Left lung (tissue), 10 donors: ENCODE results near the gene PEMT. TPM values are rescaled to one million over a fixed set of nuclear protein-coding genes. Genes with fewer than 3 reads are reported as not detected.

ENCODE experiments used
- ATAC-seq: fragments of 200-7000 bp; cut with Tn5 transposase; one replicate; pipeline ENCODE4 v1.9.1; 2020; ENCODE audit warnings: moderate library complexity
- DNase-seq, 4 donors: peaks; one replicate each; pipeline ENCODE4 v3.0.0-alpha.2; 2013 to 2020
- H3K27ac ChIP-seq, 2 donors: fragments of 200-600 bp; sonication (generic) in 1 of 2; one replicate each; pipeline versions ENCODE4 v1.5.0 to v1.8.0; 2020 to 2021
- H3K27me3 ChIP-seq, 2 donors: fragments of 200-600 bp; sonication (generic) in 1 of 2; one replicate each; pipeline versions ENCODE4 v1.5.0 to v1.8.0; 2020 to 2021
- H3K36me3 ChIP-seq, 2 donors: fragments of 200-600 bp; sonication (generic) in 1 of 2; one replicate each; pipeline versions ENCODE4 v1.5.0 to v1.8.0; 2020 to 2021
- H3K4me1 ChIP-seq, 2 donors: fragments of 200-600 bp; one replicate each; pipeline ENCODE4 v1.8.0; 2021
- H3K4me3 ChIP-seq, 2 donors: fragments of 200-600 bp; sonication (generic) in 1 of 2; one replicate each; pipeline versions ENCODE4 v1.5.0 to v1.8.0; 2020 to 2021; ENCODE audit warnings: mild to moderate bottlenecking in 1 of 2
- H3K9me3 ChIP-seq, 2 donors: fragments of 200-600 bp; sonication (generic) in 1 of 2; one replicate each; pipeline versions ENCODE4 v1.5.0 to v1.8.0; 2020 to 2021
- CTCF ChIP-seq, 2 donors: fragments of 200-600 bp; sonication (generic) in 1 of 2; IDR thresholded peaks; one replicate each; pipeline versions ENCODE4 v1.5.0 to v1.8.0; 2021; ENCODE audit warnings: antibody characterized with exemption in 2 of 2
- intact Hi-C, 2 donors: fragments of 100-400 bp; cut with DNase I; formaldehyde crosslinking; loops; one replicate each; pipeline versions ENCODE4 v1.11.2 to v1.14.2; 2022
- polyA plus RNA-seq, 6 donors: library from polyadenylated mRNA; unstranded; fragments of 120-200 nt; gene quantifications; one replicate each; pipeline ENCODE4 v1.2.1, GENCODE V29; 2013; ENCODE audit not compliant: insufficient read length in 6 of 6
- total RNA-seq, 2 donors: library from RNA; stranded (reverse); fragmentation: NEBNext Ultra II Directional; extraction: Animal tissue kit (Norgen Biotek cat#: 25700); gene quantifications; one replicate each; pipeline ENCODE4 v1.2.1, GENCODE V29; 2021
- donor health status: DM: no; HTN: yes; CAD: no.
- donor health status: DM: no; HTN: no; CAD: no.

Gene PEMT
- total and polyA plus RNA-seq, 8 donors, result 22.3 to 38.7 (median 28.3) TPM

- Histone ChIP-seq H3K36me3 (no peaks in the 10 kb centered on the region), H3K4me1 (peaks cover 0 to 14% of the 10 kb centered on the region in 2 donors), H3K9me3 (no peaks in the 10 kb centered on the region), H3K27ac (no peak overlapping the region), H3K4me3 (no peak overlapping the region), H3K27me3 (no peaks in the 10 kb centered on the region)
- TF ChIP-seq CTCF (IDR thresholded peaks at IDR 0.05), result no peak
- ATAC-seq (no peak), DNase-seq (peak in 1 of 4 donors; percentile 65)
- intact Hi-C loops, result no loop called here
Measured at GRCh38 chr17:17528696-17529652, 62.5 kb downstream of the PEMT start.

GRCh38 chr17:17527956-17528500 lies 63.5 kb downstream of the PEMT start:
- H3K36me3 ChIP-seq, result no peaks in the 10 kb centered on the region
- no peaks in the 10 kb centered on the region for H3K9me3 ChIP-seq
- H3K4me1 ChIP-seq, result peaks cover 0 to 14% of the 10 kb centered on the region in 2 donors
- no peaks in the 10 kb centered on the region for H3K27me3 ChIP-seq
- TF ChIP-seq CTCF (IDR thresholded peaks at IDR 0.05), result no peak
- H3K27ac ChIP-seq, result no peak overlapping the region
- DNase-seq, result peak in 2 of 4 donors; percentile 36 to 45
- intact Hi-C loops, result no loop called here
- no peak overlapping the region for H3K4me3 ChIP-seq
- ATAC-seq, result no peak

- intact Hi-C loops, result no loop called here
- Histone ChIP-seq H3K27me3 (no peaks in the 10 kb centered on the region), H3K4me1 (peaks cover 0 to 14% of the 10 kb centered on the region in 2 donors), H3K4me3 (no peak overlapping the region), H3K36me3 (no peaks in the 10 kb centered on the region), H3K27ac (no peak overlapping the region), H3K9me3 (no peaks in the 10 kb centered on the region)
- ATAC-seq (peak; percentile 77), DNase-seq (peak in 1 of 4 donors; percentile 67)
- TF ChIP-seq CTCF (IDR thresholded peaks at IDR 0.05), result no peak
Measured at GRCh38 chr17:17527534-17527933, 64.0 kb downstream of the PEMT start.

GRCh38 chr17:17526369-17526768 lies 65.1 kb downstream of the PEMT start:
- no peak for TF ChIP-seq CTCF (IDR thresholded peaks at IDR 0.05)
- H3K36me3 ChIP-seq, result no peaks in the 10 kb centered on the region
- H3K9me3 ChIP-seq, result no peaks in the 10 kb centered on the region
- no peaks in the 10 kb centered on the region for H3K27me3 ChIP-seq
- no peak overlapping the region for H3K27ac ChIP-seq
- ATAC-seq, result peak; percentile 60
- intact Hi-C loops, result no loop called here
- peaks cover 0 to 14% of the 10 kb centered on the region in 2 donors for H3K4me1 ChIP-seq
- H3K4me3 ChIP-seq, result no peak overlapping the region
- DNase-seq, result peak in 1 of 4 donors; percentile 57

- Histone ChIP-seq H3K9me3 (no peaks in the 10 kb centered on the region), H3K27ac (no peak overlapping the region), H3K27me3 (no peaks in the 10 kb centered on the region), H3K4me3 (no peak overlapping the region), H3K4me1 (peaks cover 0 to 14% of the 10 kb centered on the region in 2 donors), H3K36me3 (peaks cover 0 to 2% of the 10 kb centered on the region in 2 donors)
- ATAC-seq, result peak; percentile 56
- no peak for TF ChIP-seq CTCF (IDR thresholded peaks at IDR 0.05)
- intact Hi-C loops, result no loop called here
- DNase-seq, result peak in 1 of 4 donors; percentile 6
Measured at GRCh38 chr17:17525956-17526355, 65.6 kb downstream of the PEMT start.
